Measurements from ENCODE around the gene NRP1. TPM values are rescaled to one million over a fixed set of nuclear protein-coding genes. Genes with fewer than 3 reads are reported as not detected.
A peak's percentile ranks its signal among the peaks of the same experiment; 100 is the strongest.

Gene NRP1
- polyA plus RNA-seq, 1 of the 3 experiments (the other 2 are of a cell fraction): 129 TPM

GRCh38 chr10:33284945-33285344 is 49.5 kb downstream of the NRP1 start:
- POLR2A ChIA-PET: no interaction called here
- Histone ChIP-seq H3K4me3 (ENCODE audit: low read depth in 2 of 2, low read length in 1 of 2) (no peak overlapping the region), H3K9me3 (no peaks in the 10 kb centered on the region), H4K20me1 (ENCODE audit: insufficient read depth) (peaks cover 46% of the 10 kb centered on the region), H3F3A (replicated peaks; ENCODE audit: insufficient read depth) (peaks cover 14% of the 10 kb centered on the region), H2AFZ (ENCODE audit: low read depth) (no peak overlapping the region), H3K4me1 (ENCODE audit: control insufficient read depth in 1 of 2, insufficient read depth in 2 of 2, low read depth in 1 of 2, low read length in 1 of 2) (peaks cover 2 to 9% of the 10 kb centered on the region in 2 experiments), H3K79me2 (ENCODE audit: insufficient read depth) (peaks cover 100% of the 10 kb centered on the region), H3K4me2 (no peak overlapping the region), H3K9me2 (no peaks in the 10 kb centered on the region), H3K36me3 (replicated peaks in 1 of 2; ENCODE audit: control insufficient read depth in 1 of 2, insufficient read depth in 2 of 2, low read length in 1 of 2) (peaks cover 0 to 32% of the 10 kb centered on the region in 2 experiments), H3K9ac (no peak overlapping the region), H3K27ac (ENCODE audit: low read depth in 2 of 2, low read length in 1 of 2) (peak overlapping the region in 1 of 2 experiments; percentile 11; a peak in 1 of 4 replicates), H3K27me3 (ENCODE audit: insufficient read depth) (no peaks in the 10 kb centered on the region)
- no peak for DNase-seq
- TF ChIP-seq TAF1 (IDR thresholded peaks at IDR 0.05; ENCODE audit: borderline replicate concordance, low read depth, low read length): no peak
- TF ChIP-seq FOSL2 (IDR thresholded peaks at IDR 0.05; ENCODE audit: borderline replicate concordance, low read depth): no peak
- TF ChIP-seq GATA2 (CRISPR knock-in tag; IDR thresholded peaks at IDR 0.05): no peak
- no peak for TF ChIP-seq IRF3 (IDR thresholded peaks at IDR 0.05; ENCODE audit: low read depth, low read length)
- TF ChIP-seq CHD2 (IDR thresholded peaks at IDR 0.05; ENCODE audit: low read length, partially characterized antibody): no peak
- TF ChIP-seq POLR2AphosphoS5 (IDR thresholded peaks at IDR 0.05; ENCODE audit: low read depth, low read length): no peak
- no peak for TF ChIP-seq NRF1 (IDR thresholded peaks at IDR 0.05; ENCODE audit: low read depth, low read length)
- CTCF ChIA-PET: no interaction called here
- 94% methylated on average over 2 of the region's 2 CpGs for WGBS (ENCODE audit: low lambda C conversion rate)

GRCh38 chr10:33279811-33280602 is 54.5 kb downstream of the NRP1 start:
- Histone ChIP-seq H3K9me2 (no peaks in the 10 kb centered on the region), H3K27ac (ENCODE audit: low read depth in 2 of 2, low read length in 1 of 2) (peak overlapping the region; percentile 1 to 97), H3K9ac (peak overlapping the region; percentile 1; the same call in 1 of the 2 replicates), H3K4me3 (ENCODE audit: low read depth in 2 of 2, low read length in 1 of 2) (no peak overlapping the region), H3F3A (replicated peaks; ENCODE audit: insufficient read depth) (peaks cover 51% of the 10 kb centered on the region), H3K36me3 (replicated peaks in 1 of 2; ENCODE audit: control insufficient read depth in 1 of 2, insufficient read depth in 2 of 2, low read length in 1 of 2) (peaks cover 0 to 37% of the 10 kb centered on the region in 2 experiments), H3K9me3 (no peaks in the 10 kb centered on the region), H3K4me2 (peak overlapping the region; percentile 25; the same call in 1 of the 2 replicates), H3K4me1 (ENCODE audit: control insufficient read depth in 1 of 2, insufficient read depth in 2 of 2, low read depth in 1 of 2, low read length in 1 of 2) (peaks cover 22 to 37% of the 10 kb centered on the region in 2 experiments), H2AFZ (ENCODE audit: low read depth) (no peak overlapping the region), H3K79me2 (ENCODE audit: insufficient read depth) (peaks cover 99% of the 10 kb centered on the region), H4K20me1 (ENCODE audit: insufficient read depth) (peaks cover 7% of the 10 kb centered on the region; the same call in 1 of the 2 replicates), H3K27me3 (ENCODE audit: insufficient read depth) (no peaks in the 10 kb centered on the region)
- 51% methylated on average over 5 of the region's 5 CpGs for WGBS (ENCODE audit: low lambda C conversion rate)
- ChIA-PET CTCF (interaction anchor here (0.8 to 1.5 kb wide), 2 partner anchors 19 to 87 kb away, joined by 3 to 9 read pairs; no protein-coding TSS in a partner anchor), POLR2A (no interaction called here)
- no peak for DNase-seq
- TF ChIP-seq ZBTB33 (IDR thresholded peaks at IDR 0.05; ENCODE audit: borderline replicate concordance, low read depth) (no peak), RXRA (IDR thresholded peaks at IDR 0.05; ENCODE audit: borderline replicate concordance, low read depth) (no peak), PBX3 (IDR thresholded peaks at IDR 0.05) (no peak), NFIC (IDR thresholded peaks at IDR 0.05; ENCODE audit: borderline replicate concordance) (peak; percentile 13; the same call in 1 of the 2 replicates), TCF12 (IDR thresholded peaks at IDR 0.05) (peak; percentile 76), MAX (IDR thresholded peaks at IDR 0.05; ENCODE audit: low read depth) (no peak), ELF1 (IDR thresholded peaks at IDR 0.05) (no peak), EP300 (IDR thresholded peaks at IDR 0.05; ENCODE audit: borderline replicate concordance in 1 of 2, low read depth in 1 of 2, low read length in 1 of 2) (no peak), MXI1 (IDR thresholded peaks at IDR 0.05; ENCODE audit: low read depth, low read length) (no peak), POLR2AphosphoS5 (IDR thresholded peaks at IDR 0.05; ENCODE audit: low read depth, low read length) (no peak), SMC3 (IDR thresholded peaks at IDR 0.05; ENCODE audit: low read depth, low read length) (no peak)

Data from SK-N-SH (cell line).